Upper lobe of left lung (tissue), 6 donors: ENCODE measurements around the gene TMEM184A. TPM values are rescaled to one million over a fixed set of nuclear protein-coding genes. Genes with fewer than 3 reads are reported as not detected.

ENCODE experiments used
- ATAC-seq, 2 donors: fragments of 200-7000 bp; cut with Tn5 transposase; one replicate each; pipeline ENCODE4 v1.9.1; 2022; ENCODE audit warnings: mild to moderate bottlenecking in 2 of 2, moderate library complexity in 2 of 2; ENCODE audit not compliant: low FRiP score in 2 of 2
- DNase-seq, 2 donors: peaks; one replicate each; pipeline ENCODE4 v3.0.0-alpha.2; 2019 to 2020
- H3K27ac ChIP-seq, 4 donors: fragments of 200-600 bp; sonication (generic); one replicate each; pipeline ENCODE4 v1.5.1; 2016 to 2019
- H3K27me3 ChIP-seq, 4 donors: fragments of 200-600 bp; sonication (generic); one replicate each; pipeline ENCODE4 v1.5.1; 2017 to 2019
- H3K36me3 ChIP-seq, 4 donors: fragments of 200-600 bp; sonication (generic); one replicate each; pipeline ENCODE4 v1.5.1; 2016 to 2019
- H3K4me1 ChIP-seq, 4 donors: fragments of 200-600 bp; sonication (generic); one replicate each; pipeline ENCODE4 v1.5.1; 2018 to 2019
- H3K4me3 ChIP-seq, 4 donors: fragments of 200-600 bp; sonication (generic); one replicate each; pipeline ENCODE4 v1.5.1; 2017 to 2019; ENCODE audit warnings: mild to moderate bottlenecking in 2 of 4, moderate library complexity in 1 of 4
- H3K9me3 ChIP-seq, 4 donors: fragments of 200-600 bp; sonication (generic); one replicate each; pipeline ENCODE4 v1.5.1; 2018 to 2019
- CTCF ChIP-seq, 6 experiments: fragments of 450-650 bp in 4 of 6; fragments of 200-600 bp in 2 of 6; sonication (generic) in 2 of 6; IDR thresholded peaks; one replicate each; pipeline ENCODE4 v1.5.1; 2016 to 2019; ENCODE audit warnings: antibody characterized with exemption in 6 of 6
- EP300 ChIP-seq, 4 donors: sonication (generic); formaldehyde crosslinking; IDR thresholded peaks; one replicate each; pipeline ENCODE4 v1.5.1; 2017; ENCODE audit warnings: antibody characterized with exemption in 4 of 4, control low read depth in 2 of 4
- POLR2A ChIP-seq, 4 donors: fragments of 450-650 bp; IDR thresholded peaks; one replicate each; pipeline ENCODE4 v1.5.1; 2016 to 2017; ENCODE audit warnings: antibody characterized with exemption in 4 of 4, mild to moderate bottlenecking in 2 of 4
- POLR2AphosphoS5 ChIP-seq, 2 donors: sonication (generic); formaldehyde crosslinking; IDR thresholded peaks; one replicate each; pipeline ENCODE4 v1.5.1; 2017; ENCODE audit warnings: antibody characterized with exemption in 2 of 2
- WGBS, 2 donors: methylation state at CpG; one replicate each; pipeline ENCODE4 v1.1.5; 2017 to 2018; 5-methylcytosine and 5-hydroxymethylcytosine counted together
- total RNA-seq, 6 donors: library from RNA; depleted of rRNA in 4 of 6; stranded (reverse); fragments of >200 nt in 4 of 6; gene quantifications; one replicate each; pipeline versions ENCODE4 v1.1.0 to v1.2.1, GENCODE V29; 2016 to 2021
- donor health status: DM: no; HTN: no; CAD: no; lungs with moderate emphysema.
- donor health status: DM: no; HTN: yes; CAD: no; lungs with severe emphysema.

Gene TMEM184A
- total RNA-seq, 6 donors from 2014 or later = 5.0 to 11.7 (median 10.4) TPM

DNA sequence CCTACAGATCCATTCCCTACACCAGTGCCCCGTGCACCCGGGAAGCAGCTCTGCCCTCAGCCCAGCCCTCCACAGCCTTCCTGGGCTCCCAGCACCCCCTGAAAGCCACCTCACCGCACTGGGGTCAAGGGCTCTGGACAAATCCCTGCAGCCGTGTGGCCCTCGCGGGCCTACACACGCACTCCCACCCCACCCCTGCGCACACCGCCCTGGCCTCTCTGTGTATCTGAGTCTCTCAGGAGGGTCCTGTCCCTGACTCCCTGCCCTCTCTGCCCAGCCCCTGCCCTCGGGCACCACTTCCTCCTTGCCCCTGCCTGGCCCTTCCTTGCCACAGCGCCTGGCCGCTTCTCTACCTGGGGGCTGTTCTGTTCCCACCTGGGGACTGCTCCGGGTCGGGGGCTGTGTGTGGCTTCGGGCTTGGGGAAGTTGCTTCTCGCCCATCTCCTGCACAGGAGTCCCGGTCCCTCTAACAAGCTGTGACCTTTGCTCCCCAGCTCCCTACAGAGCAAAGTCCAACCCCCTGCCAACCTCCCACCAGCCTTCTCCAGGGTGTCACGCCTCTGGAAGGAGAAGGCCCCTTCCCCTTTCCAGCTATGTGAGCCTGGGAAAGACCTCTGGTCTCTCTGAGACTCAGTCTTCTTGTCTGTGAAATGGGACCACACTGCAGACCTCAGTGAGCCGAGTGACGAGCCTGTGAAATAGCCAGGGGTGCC, 1.5 kb downstream of the TMEM184A start:
- no peak for TF ChIP-seq POLR2AphosphoS5 (IDR thresholded peaks at IDR 0.05)
- no peak for TF ChIP-seq EP300 (IDR thresholded peaks at IDR 0.05)
- H3K36me3 ChIP-seq = no peaks in the 10 kb centered on the region
- ATAC-seq (peak in 1 of 2 donors; percentile 1), DNase-seq (peak in 1 of 2 donors; percentile 64)
- H3K9me3 ChIP-seq = no peaks in the 10 kb centered on the region
- H3K4me1 ChIP-seq = peaks cover 0 to 22% (median 13%) of the 10 kb centered on the region in 4 donors
- no peak overlapping the region for H3K4me3 ChIP-seq
- no peaks in the 10 kb centered on the region for H3K27me3 ChIP-seq
- no peak overlapping the region for H3K27ac ChIP-seq
- WGBS, 2 donors = 73 to 83% methylated on average over 19 to 20 of the region's 20 CpGs

GRCh38 chr7:1553512-1554210, 2.3 kb downstream of the TMEM184A start:
- Histone ChIP-seq H3K4me1 (peaks cover 0 to 18% (median 12%) of the 10 kb centered on the region in 4 donors), H3K27me3 (no peaks in the 10 kb centered on the region), H3K36me3 (no peaks in the 10 kb centered on the region), H3K27ac (no peak overlapping the region), H3K9me3 (no peaks in the 10 kb centered on the region), H3K4me3 (no peak overlapping the region)
- TF ChIP-seq POLR2A (IDR thresholded peaks at IDR 0.05) = no peak
- TF ChIP-seq EP300 (IDR thresholded peaks at IDR 0.05) = no peak
- TF ChIP-seq CTCF (IDR thresholded peaks at IDR 0.05) = no peak
- no peak for TF ChIP-seq POLR2AphosphoS5 (IDR thresholded peaks at IDR 0.05)
- WGBS, 2 donors = 83 to 93% methylated on average over 21 to 26 of the region's 28 CpGs
- peak in 1 of 2 donors; percentile 77 for DNase-seq
- ATAC-seq = no peak

DNA sequence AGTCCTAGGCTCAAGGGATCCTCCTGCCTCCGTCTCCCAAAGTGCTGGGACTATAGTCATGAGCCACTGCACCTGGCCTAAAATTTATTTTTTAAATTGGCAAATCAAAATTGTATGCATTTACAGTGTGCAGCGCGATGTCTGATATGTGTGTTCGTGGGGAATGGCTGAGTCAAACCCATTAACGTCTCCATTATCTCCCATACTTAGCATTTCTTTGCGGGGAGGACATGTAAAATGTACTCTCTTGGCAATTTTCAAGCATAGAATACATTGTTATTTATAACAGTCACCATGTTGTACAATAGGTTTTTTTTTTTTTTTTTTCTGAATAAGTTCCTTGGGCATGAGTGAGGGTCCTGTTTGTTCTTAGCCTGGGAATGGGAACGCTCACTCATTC, 3.8 kb downstream of the TMEM184A start:
- Histone ChIP-seq H3K4me1 (peaks cover 0 to 18% (median 12%) of the 10 kb centered on the region in 4 donors), H3K4me3 (no peak overlapping the region), H3K9me3 (no peaks in the 10 kb centered on the region), H3K27ac (no peak overlapping the region), H3K27me3 (no peaks in the 10 kb centered on the region), H3K36me3 (no peaks in the 10 kb centered on the region)
- WGBS, 2 donors = 85 to 86% methylated on average over 7 of the region's 7 CpGs
- TF ChIP-seq EP300 (IDR thresholded peaks at IDR 0.05) = no peak
- no peak for TF ChIP-seq CTCF (IDR thresholded peaks at IDR 0.05)
- DNase-seq (no peak), ATAC-seq (no peak)

DNA sequence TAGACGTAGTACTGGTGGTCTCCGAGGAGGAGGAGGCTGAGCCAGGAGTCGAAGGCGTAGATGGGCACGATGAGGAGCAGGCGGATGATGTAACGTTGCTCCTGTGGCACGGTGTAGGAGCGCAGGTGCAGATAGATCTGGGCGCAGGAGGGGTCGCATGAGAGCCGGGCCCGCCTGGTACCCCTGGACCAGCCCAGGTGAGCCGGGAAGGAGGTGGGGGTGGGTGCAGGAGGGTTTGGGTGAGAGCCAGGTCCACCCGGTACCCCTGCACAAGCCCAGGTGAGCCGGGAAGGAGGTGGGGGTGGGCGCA, 5.2 kb downstream of the TMEM184A start:
- Histone ChIP-seq H3K4me1 (peaks cover 0 to 9% (median 8%) of the 10 kb centered on the region in 4 donors), H3K36me3 (peaks cover 0 to 4% (median 0%) of the 10 kb centered on the region in 4 donors), H3K4me3 (no peak overlapping the region), H3K9me3 (no peaks in the 10 kb centered on the region), H3K27me3 (no peaks in the 10 kb centered on the region), H3K27ac (no peak overlapping the region)
- WGBS, 2 donors = 90 to 96% methylated on average over 13 to 17 of the region's 17 CpGs
- no peak for ATAC-seq
- no peak for TF ChIP-seq POLR2AphosphoS5 (IDR thresholded peaks at IDR 0.05)
- no peak for TF ChIP-seq POLR2A (IDR thresholded peaks at IDR 0.05)
- no peak for TF ChIP-seq CTCF (IDR thresholded peaks at IDR 0.05)
- no peak for TF ChIP-seq EP300 (IDR thresholded peaks at IDR 0.05)
- DNase-seq = peak in 1 of 2 donors; percentile 54

- Histone ChIP-seq H3K4me1 (peaks cover 0 to 6% (median 3%) of the 10 kb centered on the region in 4 donors), H3K4me3 (no peak overlapping the region), H3K36me3 (peaks cover 0 to 4% (median 0%) of the 10 kb centered on the region in 4 donors), H3K27me3 (no peaks in the 10 kb centered on the region), H3K9me3 (no peaks in the 10 kb centered on the region), H3K27ac (no peak overlapping the region)
- 88 to 95% methylated on average over 11 to 23 of the region's 42 CpGs for WGBS, 2 donors
- ATAC-seq (no peak), DNase-seq (peak in 1 of 2 donors; percentile 76)
- TF ChIP-seq POLR2AphosphoS5 (IDR thresholded peaks at IDR 0.05) (no peak), EP300 (IDR thresholded peaks at IDR 0.05) (no peak)
Measured at GRCh38 chr7:1550005-1550845, 5.8 kb downstream of the TMEM184A start.
